HUES64 (cell line): ENCODE data around the gene CYB561D2.

Source experiments
- H3K27ac ChIP-seq: 2 replicates; pipeline ENCODE4 v1.7.0; 2013; ENCODE audit warnings: low read depth, low read length, inconsistent platforms
- H3K27me3 ChIP-seq: 2 replicates; pipeline ENCODE4 v1.6.1; 2013; ENCODE audit warnings: mild to moderate bottlenecking, low read length; ENCODE audit not compliant: insufficient read depth
- H3K36me3 ChIP-seq: 2 replicates; pipeline ENCODE4 v1.6.1; 2013; ENCODE audit warnings: mild to moderate bottlenecking, low read length; ENCODE audit not compliant: insufficient read depth
- H3K4me1 ChIP-seq: 2 replicates; pipeline ENCODE4 v1.6.1; 2013; ENCODE audit warnings: mild to moderate bottlenecking, low read length, moderate library complexity; ENCODE audit not compliant: insufficient read depth
- H3K4me3 ChIP-seq: 2 replicates; pipeline ENCODE4 v1.5.1; 2013; ENCODE audit warnings: mild to moderate bottlenecking, low read length, moderate library complexity
- H3K9ac ChIP-seq: 2 replicates; pipeline ENCODE4 v1.6.1; 2013; ENCODE audit warnings: mild to moderate bottlenecking, low read depth, low read length
- H3K9me3 ChIP-seq: 2 replicates; pipeline ENCODE4 v1.6.1; 2013; ENCODE audit warnings: low read depth, low read length; ENCODE audit not compliant: insufficient read depth
- WGBS: fragments of 150-250, 120-280 bp; methylation state at CpG from one replicate; pipeline ENCODE4 v1.1.7; 2013; ENCODE audit warnings: missing lambda C conversion rate; 5-methylcytosine and 5-hydroxymethylcytosine counted together

The CYB561D2 gene

GRCh38 chr3:50337175-50337861 lies 13.3 kb upstream of the CYB561D2 start:
- 0 out of 2 replicates have a peak, but pooled peaks cover 12% of the 10 kb centered on the region for H3K4me1 ChIP-seq
- peak overlapping the region; percentile 82 for H3K9ac ChIP-seq
- H3K27me3 ChIP-seq: peaks cover 43% of the 10 kb centered on the region
- peaks cover 7% of the 10 kb centered on the region for H3K36me3 ChIP-seq
- peak overlapping the region; percentile 91; the same call in 1 of the 2 replicates for H3K27ac ChIP-seq
- no peaks in the 10 kb centered on the region for H3K9me3 ChIP-seq
- peak overlapping the region; percentile 85 for H3K4me3 ChIP-seq
- under 1% methylated on average over 79 of the region's 79 CpGs for WGBS

GRCh38 chr3:50338965-50339364 lies 11.7 kb upstream of the CYB561D2 start:
- H3K4me3 ChIP-seq: no peak overlapping the region
- H3K27ac ChIP-seq: no peak overlapping the region
- no peaks in the 10 kb centered on the region for H3K9me3 ChIP-seq
- no peak overlapping the region for H3K9ac ChIP-seq
- peaks cover 52% of the 10 kb centered on the region for H3K27me3 ChIP-seq
- H3K4me1 ChIP-seq: 0 out of 2 replicates have a peak, but pooled peaks cover 12% of the 10 kb centered on the region
- 0 out of 2 replicates have a peak, but pooled peaks cover under 1% of the 10 kb centered on the region for H3K36me3 ChIP-seq
- WGBS: 91% methylated on average over 5 of the region's 5 CpGs

- Histone ChIP-seq H3K36me3 (no peaks in the 10 kb centered on the region), H3K27me3 (peaks cover 54% of the 10 kb centered on the region), H3K9me3 (no peaks in the 10 kb centered on the region), H3K4me1 (0 out of 2 replicates have a peak, but pooled peaks cover 12% of the 10 kb centered on the region), H3K9ac (no peak overlapping the region), H3K27ac (no peak overlapping the region), H3K4me3 (peak overlapping the region; percentile 57)
- WGBS: 88% methylated on average over 14 of the region's 14 CpGs
Measured at GRCh38 chr3:50339485-50340146, 11.0 kb upstream of the CYB561D2 start.

GRCh38 chr3:50340147-50340447 lies 10.6 kb upstream of the CYB561D2 start:
- peak overlapping the region; percentile 57 for H3K4me3 ChIP-seq
- H3K27me3 ChIP-seq: peaks cover 59% of the 10 kb centered on the region
- H3K36me3 ChIP-seq: no peaks in the 10 kb centered on the region
- WGBS: 26% methylated on average over 9 of the region's 9 CpGs
- H3K4me1 ChIP-seq: 0 out of 2 replicates have a peak, but pooled peaks cover 12% of the 10 kb centered on the region
- no peak overlapping the region for H3K27ac ChIP-seq
- no peak overlapping the region; the same call in 1 of the 2 replicates for H3K9ac ChIP-seq
- H3K9me3 ChIP-seq: no peaks in the 10 kb centered on the region

GRCh38 chr3:50340448-50341329 lies 10.0 kb upstream of the CYB561D2 start, which contains the start of gene RASSF1:
Gene RASSF1 (minus strand): TSS chr3:50340836. CDS start chr3:50340805, 31 bp downstream.
- peaks cover 64% of the 10 kb centered on the region for H3K27me3 ChIP-seq
- 0 out of 2 replicates have a peak, but pooled peaks cover 12% of the 10 kb centered on the region for H3K4me1 ChIP-seq
- H3K27ac ChIP-seq: no peak within 1 kb of the TSS
- no peaks in the 10 kb centered on the region for H3K9me3 ChIP-seq
- peak within 1 kb of the TSS; percentile 39; the same call in 1 of the 2 replicates for H3K9ac ChIP-seq
- peak within 1 kb of the TSS; percentile 57 for H3K4me3 ChIP-seq
- no peaks in the 10 kb centered on the region for H3K36me3 ChIP-seq
- 8% methylated on average over 85 of the region's 85 CpGs for WGBS

- Histone ChIP-seq H3K9me3 (no peaks in the 10 kb centered on the region), H3K27ac (no peak overlapping the region), H3K27me3 (peaks cover 72% of the 10 kb centered on the region), H3K4me1 (0 out of 2 replicates have a peak, but pooled peaks cover 6% of the 10 kb centered on the region), H3K36me3 (no peaks in the 10 kb centered on the region), H3K9ac (no peak overlapping the region), H3K4me3 (no peak overlapping the region)
- 90% methylated on average over 9 of the region's 9 CpGs for WGBS
Measured at GRCh38 chr3:50341537-50341936, 9.1 kb upstream of the CYB561D2 start.

GRCh38 chr3:50341996-50342650 lies 8.5 kb upstream of the CYB561D2 start:
- Histone ChIP-seq H3K36me3 (no peaks in the 10 kb centered on the region), H3K9ac (no peak overlapping the region), H3K4me3 (no peak overlapping the region), H3K27me3 (peaks cover 73% of the 10 kb centered on the region), H3K27ac (no peak overlapping the region), H3K4me1 (0 out of 2 replicates have a peak, but pooled peaks cover 6% of the 10 kb centered on the region), H3K9me3 (no peaks in the 10 kb centered on the region)
- WGBS: 92% methylated on average over 13 of the region's 13 CpGs

GRCh38 chr3:50342813-50343633 lies 7.6 kb upstream of the CYB561D2 start:
- Histone ChIP-seq H3K27me3 (peaks cover 72% of the 10 kb centered on the region), H3K9ac (no peak overlapping the region)

GRCh38 chr3:50345008-50345407 lies 5.7 kb upstream of the CYB561D2 start:
- Histone ChIP-seq H3K4me1 (0 out of 2 replicates have a peak, but pooled peaks cover 2% of the 10 kb centered on the region), H3K36me3 (peaks cover 7% of the 10 kb centered on the region), H3K27me3 (peaks cover 53% of the 10 kb centered on the region), H3K4me3 (peak overlapping the region; percentile 56), H3K9me3 (no peaks in the 10 kb centered on the region), H3K9ac (no peak overlapping the region), H3K27ac (no peak overlapping the region)
- WGBS: 61% methylated on average over 8 of the region's 8 CpGs

More at GRCh38 chr3:50342813-50343633, 7.6 kb upstream of the CYB561D2 start:
- no peak overlapping the region for H3K4me3 ChIP-seq
- 0 out of 2 replicates have a peak, but pooled peaks cover 6% of the 10 kb centered on the region for H3K4me1 ChIP-seq
- no peaks in the 10 kb centered on the region for H3K9me3 ChIP-seq
- H3K36me3 ChIP-seq: no peaks in the 10 kb centered on the region
- H3K27ac ChIP-seq: no peak overlapping the region
- WGBS: 67% methylated on average over 13 of the region's 13 CpGs
